ENCODE measurements around the gene PDP2.

PDP2 gene

GRCh38 chr16:66850115-66850815 is 30.1 kb upstream of the PDP2 start:
- DNase-seq (ENCODE audit: extremely low spot score) = no peak

GRCh38 chr16:66851166-66851964 is 28.9 kb upstream of the PDP2 start:
- no peak for TF ChIP-seq CTCF (IDR thresholded peaks at IDR 0.05; ENCODE audit: control extremely low read depth, extremely low read depth, low read depth, missing control alignments)
- CTCF ChIA-PET = interaction anchor here (0.8 to 16.2 kb wide), 4 partner anchors 17 to 243 kb away, joined by 3 to 176 read pairs (median 3); no protein-coding TSS in a partner anchor
- no peak for DNase-seq (ENCODE audit: extremely low spot score)
- POLR2A ChIA-PET = no interaction called here

More at GRCh38 chr16:66850115-66850815, 30.1 kb upstream of the PDP2 start:
- TF ChIP-seq CTCF (IDR thresholded peaks at IDR 0.05; ENCODE audit: control extremely low read depth, extremely low read depth, low read depth, missing control alignments) = no peak
- CTCF ChIA-PET = interaction anchor here (1.1 to 16.2 kb wide), 7 partner anchors 10 to 242 kb away, joined by 3 to 176 read pairs (median 4); partner anchors contain the start of gene NAE1
- POLR2A ChIA-PET = no interaction called here

- POLR2A ChIA-PET = no interaction called here
- DNase-seq (ENCODE audit: extremely low spot score) = no peak
- TF ChIP-seq CTCF (IDR thresholded peaks at IDR 0.05; ENCODE audit: control extremely low read depth, extremely low read depth, low read depth, missing control alignments) = no peak
- CTCF ChIA-PET = interaction anchor here (1.1 to 16.2 kb wide), 4 partner anchors 15 to 102 kb away, joined by 3 to 176 read pairs (median 18); partner anchors contain the start of genes DYNC1LI2 and NAE1
Observed at GRCh38 chr16:66853261-66854139, 26.8 kb upstream of the PDP2 start.

GRCh38 chr16:66856184-66856730 is 24.1 kb upstream of the PDP2 start:
- DNase-seq (ENCODE audit: extremely low spot score) = no peak
- ChIA-PET CTCF (interaction anchor here (1.3 to 16.2 kb wide), 3 partner anchors 12 to 26 kb away, joined by 7 to 176 read pairs (median 14); partner anchors contain the start of gene NAE1), POLR2A (interaction anchor here (0.5 kb wide), 1 partner anchor 109 kb away, joined by 4 read pairs; no protein-coding TSS in a partner anchor)
- no peak for TF ChIP-seq CTCF (IDR thresholded peaks at IDR 0.05; ENCODE audit: control extremely low read depth, extremely low read depth, low read depth, missing control alignments)

- no peak for DNase-seq (ENCODE audit: extremely low spot score)
- ChIA-PET POLR2A (interaction anchor here (0.5 kb wide), 1 partner anchor 110 kb away, joined by 4 read pairs; no protein-coding TSS in a partner anchor), CTCF (interaction anchor here (0.8 to 16.2 kb wide), 5 partner anchors 11 to 159 kb away, joined by 3 to 176 read pairs (median 7); partner anchors contain the start of gene NAE1)
- TF ChIP-seq CTCF (IDR thresholded peaks at IDR 0.05; ENCODE audit: control extremely low read depth, extremely low read depth, low read depth, missing control alignments) = no peak
Observed at GRCh38 chr16:66856801-66857200, 23.5 kb upstream of the PDP2 start.

Data from GM10248 (cell line).